DOHH2 (cell line): ENCODE measurements around the gene SMIM8.

ENCODE experiments used
- CTCF ChIP-seq: fragments of 200-600 bp; sonication (generic); IDR thresholded peaks from one replicate; pipeline ENCODE4 v1.5.1; 2014; ENCODE audit warnings: antibody characterized with exemption, mild to moderate bottlenecking, low read depth, low read length; ENCODE audit not compliant: poor library complexity, severe bottlenecking
- EZH2phosphoT487 ChIP-seq: fragments of 200-600 bp; sonication (generic); IDR thresholded peaks from 2 replicates; pipeline ENCODE4 v1.6.1; 2017; ENCODE audit warnings: borderline replicate concordance, mild to moderate bottlenecking, antibody characterized with exemption, low read length, moderate library complexity, mixed read lengths

GRCh38 chr6:87315071-87315470 is 7.3 kb upstream of the SMIM8 start:
- TF ChIP-seq CTCF (no peak), EZH2phosphoT487 (no peak)
